Uterus (tissue), 2 donors: ENCODE measurements around the gene CRABP1.

ENCODE experiments used
- CTCF ChIP-seq, 4 experiments: fragments of 200-600 bp in 2 of 4; fragments of 450-650 bp in 2 of 4; sonication (generic) in 2 of 4; IDR thresholded peaks; one replicate each; pipeline ENCODE4 v1.5.1; 2016 to 2019; ENCODE audit warnings: antibody characterized with exemption in 4 of 4, mild to moderate bottlenecking in 2 of 4, moderate library complexity in 1 of 4
- POLR2A ChIP-seq, 2 donors: fragments of 450-650 bp; IDR thresholded peaks; one replicate each; pipeline ENCODE4 v1.6.1; 2016; ENCODE audit warnings: antibody characterized with exemption in 2 of 2, mild to moderate bottlenecking in 1 of 2, moderate library complexity in 1 of 2

GRCh38 chr15:78321786-78322185 is 18.4 kb upstream of the CRABP1 start:
- TF ChIP-seq CTCF (IDR thresholded peaks at IDR 0.05) (no peak), POLR2A (IDR thresholded peaks at IDR 0.05) (no peak)
